Lower lobe of right lung (tissue), 2 donors: ENCODE results near the gene FTCDNL1. TPM values are rescaled to one million over a fixed set of nuclear protein-coding genes. Genes with fewer than 3 reads are reported as not detected.

Experiments
- ATAC-seq, 2 donors: fragments of 200-7000 bp; cut with Tn5 transposase; one replicate each; pipeline ENCODE4 v1.9.1; 2020 to 2022; ENCODE audit warnings: mild to moderate bottlenecking in 2 of 2, moderate library complexity in 2 of 2
- DNase-seq: peaks from one replicate; pipeline ENCODE4 v3.0.0-alpha.2; 2020
- H3K27ac ChIP-seq: fragments of 200-600 bp; one replicate; pipeline ENCODE4 v1.8.0; 2022
- H3K27me3 ChIP-seq: fragments of 200-600 bp; one replicate; pipeline ENCODE4 v1.8.0; 2022; ENCODE audit warnings: low read depth
- H3K36me3 ChIP-seq: fragments of 200-600 bp; one replicate; pipeline ENCODE4 v1.8.0; 2022; ENCODE audit warnings: mild to moderate bottlenecking
- H3K4me1 ChIP-seq: fragments of 200-600 bp; one replicate; pipeline ENCODE4 v1.8.0; 2022
- H3K4me3 ChIP-seq: fragments of 200-600 bp; one replicate; pipeline ENCODE4 v1.8.0; 2022; ENCODE audit warnings: mild to moderate bottlenecking
- H3K9me3 ChIP-seq: fragments of 200-600 bp; one replicate; pipeline ENCODE4 v1.8.0; 2022
- CTCF ChIP-seq: fragments of 200-600 bp; IDR thresholded peaks from one replicate; pipeline ENCODE4 v1.8.0; 2022; ENCODE audit warnings: antibody characterized with exemption, mild to moderate bottlenecking
- intact Hi-C: fragments of 100-400 bp; cut with DNase I; formaldehyde crosslinking; loops from one replicate; pipeline ENCODE4 v1.11.0; 2022
- total RNA-seq: library from RNA; stranded (reverse); fragmentation: NEBNext Ultra II Directional; extraction: Animal tissue kit (Norgen Biotek cat#: 25700); gene quantifications from one replicate; pipeline ENCODE4 v1.2.1, GENCODE V29; 2021
- donor health status: DM: no; HTN: yes; CAD: no; lungs with severe emphysema.

Gene FTCDNL1
- total RNA-seq, 1 donor from 2014 or later: 3.7 TPM

DNA sequence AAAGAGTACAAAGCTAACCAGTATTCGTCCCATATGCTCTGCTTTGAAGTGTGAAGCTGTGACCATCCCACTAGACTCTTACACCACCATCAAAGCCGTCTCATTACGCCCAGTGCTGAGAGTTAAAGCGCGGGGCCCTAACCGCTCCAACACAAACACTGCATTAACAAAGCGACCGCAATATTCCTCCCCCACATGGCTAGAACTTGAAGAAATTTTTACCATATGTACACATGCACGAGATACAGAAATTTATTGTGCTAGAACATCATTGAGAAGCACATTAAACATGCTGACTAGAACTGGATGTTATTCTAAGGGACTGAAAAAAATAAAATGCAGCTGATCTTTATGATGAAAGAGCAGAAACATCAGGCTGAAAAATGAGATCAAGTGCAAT lies 20.5 kb downstream of the FTCDNL1 start:
- H3K9me3 ChIP-seq: no peaks in the 10 kb centered on the region
- no peak for DNase-seq

GRCh38 chr2:199829628-199830027 lies 21.4 kb downstream of the FTCDNL1 start:
- TF ChIP-seq CTCF: no peak
- no peaks in the 10 kb centered on the region for H3K9me3 ChIP-seq
- DNase-seq (no peak), ATAC-seq (no peak)
- no peaks in the 10 kb centered on the region for H3K27me3 ChIP-seq
- no peak overlapping the region for H3K27ac ChIP-seq
- no peaks in the 10 kb centered on the region for H3K36me3 ChIP-seq
- H3K4me1 ChIP-seq: no peaks in the 10 kb centered on the region
- intact Hi-C loops: no loop called here
- no peak overlapping the region for H3K4me3 ChIP-seq

More for the DNA sequence above, 20.5 kb downstream of the FTCDNL1 start:
- H3K4me1 ChIP-seq: no peaks in the 10 kb centered on the region
- no peaks in the 10 kb centered on the region for H3K36me3 ChIP-seq
- TF ChIP-seq CTCF: no peak
- intact Hi-C loops: no loop called here
- ATAC-seq: no peak
- no peak overlapping the region for H3K27ac ChIP-seq
- H3K27me3 ChIP-seq: no peaks in the 10 kb centered on the region
- H3K4me3 ChIP-seq: no peak overlapping the region

GRCh38 chr2:199819746-199820145 lies 31.2 kb downstream of the FTCDNL1 start:
- no peaks in the 10 kb centered on the region for H3K27me3 ChIP-seq
- intact Hi-C loops: no loop called here
- no peak overlapping the region for H3K4me3 ChIP-seq
- no peak for ATAC-seq
- TF ChIP-seq CTCF: no peak
- no peaks in the 10 kb centered on the region for H3K4me1 ChIP-seq
- H3K36me3 ChIP-seq: no peaks in the 10 kb centered on the region
- no peak for DNase-seq
- no peak overlapping the region for H3K27ac ChIP-seq
- no peaks in the 10 kb centered on the region for H3K9me3 ChIP-seq

DNA sequence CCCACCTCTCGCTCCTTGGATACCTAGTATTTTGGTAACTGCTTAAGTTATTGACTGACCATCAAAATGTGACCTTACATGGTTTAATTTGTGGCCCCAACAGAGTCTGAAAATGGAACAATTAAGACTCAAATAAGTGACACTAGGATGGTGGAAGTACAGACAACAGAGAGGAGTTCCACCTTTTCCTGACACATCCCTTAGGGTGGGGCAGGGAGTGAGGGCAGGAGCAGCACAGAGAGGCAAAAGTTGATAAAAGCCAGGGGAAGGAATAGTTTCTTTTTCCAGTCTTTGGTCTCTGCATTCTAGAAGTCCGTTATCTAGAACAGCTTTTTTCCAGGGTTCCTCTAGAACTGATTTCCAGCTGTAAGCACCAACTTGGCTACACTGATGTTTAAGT lies 32.2 kb downstream of the FTCDNL1 start:
- intact Hi-C loops: no loop called here
- TF ChIP-seq CTCF: no peak
- no peak overlapping the region for H3K4me3 ChIP-seq
- H3K9me3 ChIP-seq: no peaks in the 10 kb centered on the region
- ATAC-seq (no peak), DNase-seq (no peak)
- H3K36me3 ChIP-seq: no peaks in the 10 kb centered on the region
- H3K4me1 ChIP-seq: no peaks in the 10 kb centered on the region
- no peak overlapping the region for H3K27ac ChIP-seq
- no peaks in the 10 kb centered on the region for H3K27me3 ChIP-seq

DNA sequence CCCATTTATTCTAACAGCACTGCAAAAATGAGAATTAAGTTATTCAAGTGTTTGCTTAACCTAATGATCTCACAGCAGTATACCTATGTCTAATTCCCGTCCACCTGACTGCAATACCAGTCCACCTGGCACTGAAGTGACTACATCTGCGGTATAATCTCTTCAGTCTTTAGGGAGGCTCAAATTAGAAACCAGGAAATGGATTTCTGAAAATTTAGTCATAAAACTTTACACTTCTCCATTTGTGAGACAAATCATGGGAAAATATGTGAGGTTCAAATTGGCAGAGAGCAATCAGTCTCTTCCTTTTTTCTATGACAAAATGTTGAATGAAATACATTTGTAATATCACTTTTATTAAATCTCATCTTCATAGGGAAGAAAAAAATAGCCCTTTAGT lies 33.0 kb downstream of the FTCDNL1 start:
- Histone ChIP-seq H3K27ac (no peak overlapping the region), H3K4me3 (no peak overlapping the region), H3K4me1 (no peaks in the 10 kb centered on the region), H3K9me3 (no peaks in the 10 kb centered on the region), H3K27me3 (no peaks in the 10 kb centered on the region), H3K36me3 (no peaks in the 10 kb centered on the region)
- ATAC-seq (no peak), DNase-seq (no peak)
- TF ChIP-seq CTCF: no peak
- intact Hi-C loops: no loop called here

DNA sequence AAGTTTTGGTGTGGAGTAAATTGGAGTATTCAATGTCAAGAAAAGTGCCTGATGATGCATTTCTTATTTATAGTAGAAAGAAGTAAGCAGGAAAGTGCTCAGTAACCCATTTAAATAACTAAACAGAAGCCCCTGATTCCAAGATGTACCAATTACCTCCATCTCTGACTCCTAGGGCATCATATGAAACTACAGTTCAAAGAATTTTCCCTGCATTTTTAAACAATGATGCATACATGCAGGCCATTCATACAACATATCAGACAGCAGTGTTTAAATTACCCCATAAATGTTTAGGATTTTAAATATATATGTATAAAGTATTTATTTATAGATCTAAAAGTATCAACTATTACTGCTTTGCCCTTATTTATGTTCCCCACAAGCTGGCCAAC lies 36.2 kb downstream of the FTCDNL1 start:
- intact Hi-C loops: no loop called here
- DNase-seq: no peak
- no peaks in the 10 kb centered on the region for H3K9me3 ChIP-seq
- no peak overlapping the region for H3K27ac ChIP-seq
- ATAC-seq: no peak
- TF ChIP-seq CTCF: no peak
- no peaks in the 10 kb centered on the region for H3K27me3 ChIP-seq
- no peaks in the 10 kb centered on the region for H3K4me1 ChIP-seq
- no peak overlapping the region for H3K4me3 ChIP-seq
- H3K36me3 ChIP-seq: no peaks in the 10 kb centered on the region
